Neural cell (in vitro differentiated cells): Measurements from ENCODE around the gene SLC35A5.

ENCODE experiments used
- TAF1 ChIP-seq: IDR thresholded peaks from 2 replicates; pipeline ENCODE4 v1.6.1; 2012; ENCODE audit warnings: low read depth
- TF ChIP-seq, protein P1 (sequence below): IDR thresholded peaks from 2 replicates; pipeline ENCODE4 v1.6.1; 2012; ENCODE audit warnings: borderline replicate concordance

DNA sequence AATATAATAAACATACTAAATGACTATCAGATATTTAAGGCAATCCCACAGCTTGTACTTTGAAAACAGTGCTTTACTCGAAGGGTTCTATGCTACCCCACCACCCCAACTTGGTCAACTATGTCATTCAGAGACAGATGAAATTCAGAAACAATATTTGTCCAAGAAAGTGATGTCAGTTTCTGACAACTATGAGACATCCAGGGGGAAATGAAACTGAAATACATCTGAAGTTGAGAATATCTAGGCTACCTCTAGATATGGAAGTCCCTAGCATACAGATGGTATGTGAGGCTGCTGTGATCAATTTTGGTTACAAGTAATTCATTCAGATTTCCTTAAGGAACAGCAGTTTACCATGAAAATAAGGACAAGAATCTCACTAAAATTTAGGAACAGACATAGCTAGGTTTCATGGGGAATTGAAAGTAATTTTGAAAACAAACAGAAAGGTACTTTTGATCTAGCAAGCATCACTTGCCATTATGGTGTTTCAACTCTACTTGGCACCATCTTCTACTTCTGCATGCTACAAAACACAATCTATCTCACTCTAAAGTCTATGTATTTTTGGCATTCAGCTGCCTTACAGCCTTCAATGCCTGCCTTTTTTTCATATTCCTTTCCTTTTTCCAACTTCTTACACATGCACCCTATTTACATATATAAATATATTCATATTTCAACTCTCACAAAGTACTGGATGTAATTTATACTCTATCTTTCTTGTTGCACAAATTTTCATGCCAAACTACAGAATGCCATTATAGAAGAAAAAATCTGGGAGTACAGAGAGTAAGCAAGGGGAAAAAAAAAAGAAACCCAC is 21.8 kb upstream of the SLC35A5 start:
- TF ChIP-seq, protein P1, sequence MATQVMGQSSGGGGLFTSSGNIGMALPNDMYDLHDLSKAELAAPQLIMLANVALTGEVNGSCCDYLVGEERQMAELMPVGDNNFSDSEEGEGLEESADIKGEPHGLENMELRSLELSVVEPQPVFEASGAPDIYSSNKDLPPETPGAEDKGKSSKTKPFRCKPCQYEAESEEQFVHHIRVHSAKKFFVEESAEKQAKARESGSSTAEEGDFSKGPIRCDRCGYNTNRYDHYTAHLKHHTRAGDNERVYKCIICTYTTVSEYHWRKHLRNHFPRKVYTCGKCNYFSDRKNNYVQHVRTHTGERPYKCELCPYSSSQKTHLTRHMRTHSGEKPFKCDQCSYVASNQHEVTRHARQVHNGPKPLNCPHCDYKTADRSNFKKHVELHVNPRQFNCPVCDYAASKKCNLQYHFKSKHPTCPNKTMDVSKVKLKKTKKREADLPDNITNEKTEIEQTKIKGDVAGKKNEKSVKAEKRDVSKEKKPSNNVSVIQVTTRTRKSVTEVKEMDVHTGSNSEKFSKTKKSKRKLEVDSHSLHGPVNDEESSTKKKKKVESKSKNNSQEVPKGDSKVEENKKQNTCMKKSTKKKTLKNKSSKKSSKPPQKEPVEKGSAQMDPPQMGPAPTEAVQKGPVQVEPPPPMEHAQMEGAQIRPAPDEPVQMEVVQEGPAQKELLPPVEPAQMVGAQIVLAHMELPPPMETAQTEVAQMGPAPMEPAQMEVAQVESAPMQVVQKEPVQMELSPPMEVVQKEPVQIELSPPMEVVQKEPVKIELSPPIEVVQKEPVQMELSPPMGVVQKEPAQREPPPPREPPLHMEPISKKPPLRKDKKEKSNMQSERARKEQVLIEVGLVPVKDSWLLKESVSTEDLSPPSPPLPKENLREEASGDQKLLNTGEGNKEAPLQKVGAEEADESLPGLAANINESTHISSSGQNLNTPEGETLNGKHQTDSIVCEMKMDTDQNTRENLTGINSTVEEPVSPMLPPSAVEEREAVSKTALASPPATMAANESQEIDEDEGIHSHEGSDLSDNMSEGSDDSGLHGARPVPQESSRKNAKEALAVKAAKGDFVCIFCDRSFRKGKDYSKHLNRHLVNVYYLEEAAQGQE = no peak
- TF ChIP-seq TAF1 = no peak
